A673 (cell line): ENCODE results near the gene KRT72.

Experiments used
- CTCF ChIP-seq: fragments of 300-800, 200-600 bp; sonication (generic); conservative IDR thresholded peaks from 2 replicates; pipeline ENCODE4 v1.5.1; 2017; ENCODE audit warnings: low read depth, mild to moderate bottlenecking, antibody characterized with exemption, low read length, moderate library complexity, mixed read lengths
- EZH2 ChIP-seq: fragments of 200-600 bp; sonication (generic); IDR thresholded peaks from 2 replicates; pipeline ENCODE4 v1.6.1; 2017; ENCODE audit warnings: borderline replicate concordance, low read depth, mild to moderate bottlenecking, mixed read lengths, antibody characterized with exemption, low read length; ENCODE audit not compliant: poor library complexity, severe bottlenecking

- TF ChIP-seq EZH2 (no peak), CTCF (no peak)
Measured at GRCh38 chr12:52587563-52587962, 13.7 kb downstream of the KRT72 start.
